ENCODE results near the gene E2F6.

DNA sequence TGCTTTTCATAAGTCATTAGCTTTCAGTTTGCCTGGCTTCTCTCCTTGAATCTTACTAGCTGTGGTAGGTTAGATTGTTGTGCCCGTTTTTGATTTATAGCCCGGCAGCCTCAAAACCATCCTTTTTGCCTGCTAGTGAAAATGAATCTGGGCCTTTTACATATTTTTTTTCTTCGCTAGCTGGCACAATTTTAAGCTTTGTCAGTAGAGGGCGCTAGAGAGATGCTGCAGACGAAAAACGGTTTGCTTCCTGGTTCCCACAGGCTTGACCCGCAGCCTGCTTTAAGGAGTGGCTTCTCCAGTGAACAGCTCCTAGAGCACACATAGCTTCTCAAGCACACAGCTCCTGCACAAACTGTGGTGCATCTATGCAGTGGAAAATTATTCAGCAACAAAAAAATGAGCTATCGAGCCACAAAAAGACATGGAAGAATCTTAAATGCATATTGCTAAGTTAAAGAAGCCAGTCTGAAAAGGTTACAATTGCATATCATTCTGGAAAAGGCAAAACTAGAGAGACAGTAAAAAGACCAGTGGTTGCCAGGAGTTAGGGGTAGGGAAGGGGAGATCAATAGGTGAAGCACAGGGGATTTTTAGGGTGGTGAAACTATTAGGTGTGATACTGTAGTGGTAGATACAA is 47.9 kb downstream of the E2F6 start:
- TF ChIP-seq POLR2A (IDR thresholded peaks at IDR 0.05; ENCODE audit: low read depth, low read length), result no peak
- TF ChIP-seq, protein P1, sequence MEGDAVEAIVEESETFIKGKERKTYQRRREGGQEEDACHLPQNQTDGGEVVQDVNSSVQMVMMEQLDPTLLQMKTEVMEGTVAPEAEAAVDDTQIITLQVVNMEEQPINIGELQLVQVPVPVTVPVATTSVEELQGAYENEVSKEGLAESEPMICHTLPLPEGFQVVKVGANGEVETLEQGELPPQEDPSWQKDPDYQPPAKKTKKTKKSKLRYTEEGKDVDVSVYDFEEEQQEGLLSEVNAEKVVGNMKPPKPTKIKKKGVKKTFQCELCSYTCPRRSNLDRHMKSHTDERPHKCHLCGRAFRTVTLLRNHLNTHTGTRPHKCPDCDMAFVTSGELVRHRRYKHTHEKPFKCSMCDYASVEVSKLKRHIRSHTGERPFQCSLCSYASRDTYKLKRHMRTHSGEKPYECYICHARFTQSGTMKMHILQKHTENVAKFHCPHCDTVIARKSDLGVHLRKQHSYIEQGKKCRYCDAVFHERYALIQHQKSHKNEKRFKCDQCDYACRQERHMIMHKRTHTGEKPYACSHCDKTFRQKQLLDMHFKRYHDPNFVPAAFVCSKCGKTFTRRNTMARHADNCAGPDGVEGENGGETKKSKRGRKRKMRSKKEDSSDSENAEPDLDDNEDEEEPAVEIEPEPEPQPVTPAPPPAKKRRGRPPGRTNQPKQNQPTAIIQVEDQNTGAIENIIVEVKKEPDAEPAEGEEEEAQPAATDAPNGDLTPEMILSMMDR (IDR thresholded peaks at IDR 0.05; ENCODE audit: extremely low read depth in 1 of 2, insufficient read depth in 1 of 2, low read depth in 1 of 2, low read length in 2 of 2), result peak; percentile 24 to 48
- TF ChIP-seq FOS (IDR thresholded peaks at IDR 0.05; ENCODE audit: borderline replicate concordance, insufficient read depth, low read length), result no peak
- TF ChIP-seq JUN (IDR thresholded peaks at IDR 0.05; ENCODE audit: borderline replicate concordance, insufficient read depth, insufficient read length, low read depth), result no peak
- no peak for TF ChIP-seq POLR2AphosphoS5 (IDR thresholded peaks at IDR 0.05; ENCODE audit: insufficient read depth, low read depth, low read length)
- TF ChIP-seq EZH2 (IDR thresholded peaks at IDR 0.05; ENCODE audit: borderline replicate concordance, low read depth, low read length, severe bottlenecking), result no peak
